Spleen (tissue), 7 donors: ENCODE data around the gene ALKBH5.
A peak's percentile ranks its signal among the peaks of the same experiment; 100 is the strongest.

Source experiments
- POLR2A ChIP-seq, 3 donors: fragments of 450-650 bp; IDR thresholded peaks; one replicate each; pipeline ENCODE4 v1.5.1; 2017; ENCODE audit warnings: antibody characterized with exemption in 3 of 3, mild to moderate bottlenecking in 1 of 3
- TF ChIP-seq, protein P1 (sequence below), 11 experiments: fragments of 200-600 bp in 7 of 11; fragments of 450-650 bp in 4 of 11; sonication (generic) in 4 of 11; IDR thresholded peaks in 8 of 11; conservative IDR thresholded peaks in 3 of 11; 1 replicate in 7 of 11; 2 replicates in 4 of 11; pipeline versions ENCODE4 v1.4.0 to v1.8.0; 2016 to 2021; ENCODE audit warnings: antibody characterized with exemption in 11 of 11, inconsistent platforms in 4 of 11, mild to moderate bottlenecking in 1 of 11
- donor health status: DM: no; HTN: no; CAD: no; lungs with moderate emphysema.
- donor health status: DM: no; HTN: no; CAD: no.
- donor health status: DM: no; HTN: no; CAD: no.

DNA sequence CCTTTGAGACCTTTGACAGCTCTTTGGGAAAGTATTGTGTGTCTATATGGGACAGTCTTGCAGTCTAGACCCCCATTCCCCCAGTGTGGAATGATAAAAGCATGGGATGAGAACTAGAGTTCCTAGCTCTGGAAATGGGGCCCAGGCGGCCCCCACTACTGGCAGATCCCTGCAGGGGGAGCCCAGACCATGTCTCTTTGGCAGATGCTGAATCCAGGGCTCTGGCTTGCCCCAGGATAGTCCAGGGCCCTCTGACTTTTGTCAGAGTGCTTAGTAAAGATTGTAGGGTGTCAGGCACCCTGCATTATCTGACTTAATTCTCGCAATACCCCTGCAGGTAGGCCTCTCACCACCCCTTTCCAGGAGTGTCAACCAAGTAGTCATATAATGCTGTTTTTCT, 8.3 kb downstream of the ALKBH5 start:
- TF ChIP-seq, protein P1, sequence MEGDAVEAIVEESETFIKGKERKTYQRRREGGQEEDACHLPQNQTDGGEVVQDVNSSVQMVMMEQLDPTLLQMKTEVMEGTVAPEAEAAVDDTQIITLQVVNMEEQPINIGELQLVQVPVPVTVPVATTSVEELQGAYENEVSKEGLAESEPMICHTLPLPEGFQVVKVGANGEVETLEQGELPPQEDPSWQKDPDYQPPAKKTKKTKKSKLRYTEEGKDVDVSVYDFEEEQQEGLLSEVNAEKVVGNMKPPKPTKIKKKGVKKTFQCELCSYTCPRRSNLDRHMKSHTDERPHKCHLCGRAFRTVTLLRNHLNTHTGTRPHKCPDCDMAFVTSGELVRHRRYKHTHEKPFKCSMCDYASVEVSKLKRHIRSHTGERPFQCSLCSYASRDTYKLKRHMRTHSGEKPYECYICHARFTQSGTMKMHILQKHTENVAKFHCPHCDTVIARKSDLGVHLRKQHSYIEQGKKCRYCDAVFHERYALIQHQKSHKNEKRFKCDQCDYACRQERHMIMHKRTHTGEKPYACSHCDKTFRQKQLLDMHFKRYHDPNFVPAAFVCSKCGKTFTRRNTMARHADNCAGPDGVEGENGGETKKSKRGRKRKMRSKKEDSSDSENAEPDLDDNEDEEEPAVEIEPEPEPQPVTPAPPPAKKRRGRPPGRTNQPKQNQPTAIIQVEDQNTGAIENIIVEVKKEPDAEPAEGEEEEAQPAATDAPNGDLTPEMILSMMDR (IDR thresholded peaks at IDR 0.05 in 8 of 11, conservative IDR thresholded peaks at IDR 0.05 in 3 of 11) = peak in 3 of 11 experiments; percentile 9 to 21 (median 12)
- no peak for TF ChIP-seq POLR2A (IDR thresholded peaks at IDR 0.05)
